ENCODE results near the gene CSNK1D. TPM values are rescaled to one million over a fixed set of nuclear protein-coding genes. Genes with fewer than 3 reads are reported as not detected.

Gene CSNK1D
- total RNA-seq, 1 experiment from 2014 or later = 196 TPM

GRCh38 chr17:82258555-82258954 lies 14.9 kb downstream of the CSNK1D start:
- peaks cover 6% of the 10 kb centered on the region for H3K4me1 Mint-ChIP-seq (ENCODE audit: low read depth, unreplicated experiment)
- ChIA-PET CTCF (interaction anchor here (1.4 kb wide), 1 partner anchor 52 kb away, joined by 3 read pairs; no protein-coding TSS in a partner anchor), POLR2A (no interaction called here)
- no peak overlapping the region for H3K27ac Mint-ChIP-seq (ENCODE audit: unreplicated experiment)
- Histone ChIP-seq H3K36me3 (ENCODE audit: control insufficient read depth, insufficient read depth, low read length) (peaks cover 15% of the 10 kb centered on the region), H3K9me3 (no peaks in the 10 kb centered on the region; the same call in 1 of the 2 replicates), H3K4me3 (ENCODE audit: low read depth, low read length) (no peak overlapping the region), H3K27me3 (replicated peaks; ENCODE audit: control insufficient read depth, insufficient read depth, low read length) (no peaks in the 10 kb centered on the region), H3K4me1 (no peaks in the 10 kb centered on the region)
- peaks cover 86% of the 10 kb centered on the region for H3K36me3 Mint-ChIP-seq (ENCODE audit: insufficient read depth, unreplicated experiment)
- no peaks in the 10 kb centered on the region for H3K27me3 Mint-ChIP-seq (ENCODE audit: insufficient read depth, unreplicated experiment)
- TF ChIP-seq CTCF (IDR thresholded peaks at IDR 0.05; ENCODE audit: insufficient read depth in 1 of 2, low read depth in 1 of 2, low read length in 1 of 2, severe bottlenecking in 1 of 2, unreplicated experiment in 1 of 2) = no peak
- intact Hi-C loops (cut with micrococcal nuclease; ENCODE audit: unreplicated experiment) = no loop called here
- no peak overlapping the region for H3K4me3 Mint-ChIP-seq (ENCODE audit: unreplicated experiment)
- BruUV-seq (replicated peaks) = no TSS peak
- H3K9me3 Mint-ChIP-seq (ENCODE audit: unreplicated experiment) = no peaks in the 10 kb centered on the region
- no peak for DNase-seq

- DNase-seq = peak in 1 of 2 experiments; percentile 59
- Histone ChIP-seq H3K27me3 (replicated peaks; ENCODE audit: control insufficient read depth, insufficient read depth, low read length) (no peaks in the 10 kb centered on the region), H3K4me1 (no peaks in the 10 kb centered on the region), H3K4me3 (ENCODE audit: low read depth, low read length) (no peak overlapping the region), H3K36me3 (ENCODE audit: control insufficient read depth, insufficient read depth, low read length) (peaks cover 20% of the 10 kb centered on the region), H3K9me3 (no peaks in the 10 kb centered on the region; the same call in 1 of the 2 replicates)
- intact Hi-C loops (cut with micrococcal nuclease; ENCODE audit: unreplicated experiment) = no loop called here
- no peaks in the 10 kb centered on the region for H3K27me3 Mint-ChIP-seq (ENCODE audit: insufficient read depth, unreplicated experiment)
- TF ChIP-seq CTCF (IDR thresholded peaks at IDR 0.05; ENCODE audit: insufficient read depth in 1 of 2, low read depth in 1 of 2, low read length in 1 of 2, severe bottlenecking in 1 of 2, unreplicated experiment in 1 of 2) = no peak
- no TSS peak for BruUV-seq (replicated peaks)
- ChIA-PET CTCF (interaction anchor here (1.4 kb wide), 1 partner anchor 51 kb away, joined by 3 read pairs; no protein-coding TSS in a partner anchor), POLR2A (no interaction called here)
- no peak overlapping the region for H3K4me3 Mint-ChIP-seq (ENCODE audit: unreplicated experiment)
- peaks cover 6% of the 10 kb centered on the region for H3K4me1 Mint-ChIP-seq (ENCODE audit: low read depth, unreplicated experiment)
- H3K36me3 Mint-ChIP-seq (ENCODE audit: insufficient read depth, unreplicated experiment) = peaks cover 86% of the 10 kb centered on the region
- H3K27ac Mint-ChIP-seq (ENCODE audit: unreplicated experiment) = no peak overlapping the region
- no peaks in the 10 kb centered on the region for H3K9me3 Mint-ChIP-seq (ENCODE audit: unreplicated experiment)
Observed at GRCh38 chr17:82257473-82257872, 16.0 kb downstream of the CSNK1D start.

- H3K4me1 Mint-ChIP-seq (ENCODE audit: low read depth, unreplicated experiment) = peaks cover 6% of the 10 kb centered on the region
- Histone ChIP-seq H3K9me3 (no peaks in the 10 kb centered on the region; the same call in 1 of the 2 replicates), H3K4me1 (no peaks in the 10 kb centered on the region), H3K27me3 (replicated peaks; ENCODE audit: control insufficient read depth, insufficient read depth, low read length) (no peaks in the 10 kb centered on the region), H3K4me3 (ENCODE audit: low read depth, low read length) (no peak overlapping the region), H3K36me3 (ENCODE audit: control insufficient read depth, insufficient read depth, low read length) (peaks cover 22% of the 10 kb centered on the region)
- H3K36me3 Mint-ChIP-seq (ENCODE audit: insufficient read depth, unreplicated experiment) = peaks cover 86% of the 10 kb centered on the region
- no peaks in the 10 kb centered on the region for H3K27me3 Mint-ChIP-seq (ENCODE audit: insufficient read depth, unreplicated experiment)
- H3K4me3 Mint-ChIP-seq (ENCODE audit: unreplicated experiment) = no peak overlapping the region
- ChIA-PET POLR2A (interaction anchor here (0.6 kb wide), 1 partner anchor 76 kb away, joined by 3 read pairs; no protein-coding TSS in a partner anchor), CTCF (interaction anchor here (0.6 kb wide), 1 partner anchor 36 kb away, joined by 3 read pairs; no protein-coding TSS in a partner anchor)
- H3K27ac Mint-ChIP-seq (ENCODE audit: unreplicated experiment) = no peak overlapping the region
- no TSS peak for BruUV-seq (replicated peaks)
- H3K9me3 Mint-ChIP-seq (ENCODE audit: unreplicated experiment) = no peaks in the 10 kb centered on the region
- TF ChIP-seq CTCF (IDR thresholded peaks at IDR 0.05; ENCODE audit: insufficient read depth in 1 of 2, low read depth in 1 of 2, low read length in 1 of 2, severe bottlenecking in 1 of 2, unreplicated experiment in 1 of 2) = no peak
- DNase-seq = no peak
- intact Hi-C loops (cut with micrococcal nuclease; ENCODE audit: unreplicated experiment) = no loop called here
Observed at GRCh38 chr17:82256242-82256885, 17.1 kb downstream of the CSNK1D start.

All from Caco-2 (cell line).